ENCODE results near the gene FUCA1. TPM values are rescaled to one million over a fixed set of nuclear protein-coding genes. Genes with fewer than 3 reads are reported as not detected.

Gene FUCA1
- total RNA-seq, 2 donors from 2014 or later, result 9.7 to 14.0 TPM

GRCh38 chr1:23799570-23800399 is 68.3 kb downstream of the FUCA1 start:
- peak; percentile 88 for DNase-seq
- TF ChIP-seq, protein P1, sequence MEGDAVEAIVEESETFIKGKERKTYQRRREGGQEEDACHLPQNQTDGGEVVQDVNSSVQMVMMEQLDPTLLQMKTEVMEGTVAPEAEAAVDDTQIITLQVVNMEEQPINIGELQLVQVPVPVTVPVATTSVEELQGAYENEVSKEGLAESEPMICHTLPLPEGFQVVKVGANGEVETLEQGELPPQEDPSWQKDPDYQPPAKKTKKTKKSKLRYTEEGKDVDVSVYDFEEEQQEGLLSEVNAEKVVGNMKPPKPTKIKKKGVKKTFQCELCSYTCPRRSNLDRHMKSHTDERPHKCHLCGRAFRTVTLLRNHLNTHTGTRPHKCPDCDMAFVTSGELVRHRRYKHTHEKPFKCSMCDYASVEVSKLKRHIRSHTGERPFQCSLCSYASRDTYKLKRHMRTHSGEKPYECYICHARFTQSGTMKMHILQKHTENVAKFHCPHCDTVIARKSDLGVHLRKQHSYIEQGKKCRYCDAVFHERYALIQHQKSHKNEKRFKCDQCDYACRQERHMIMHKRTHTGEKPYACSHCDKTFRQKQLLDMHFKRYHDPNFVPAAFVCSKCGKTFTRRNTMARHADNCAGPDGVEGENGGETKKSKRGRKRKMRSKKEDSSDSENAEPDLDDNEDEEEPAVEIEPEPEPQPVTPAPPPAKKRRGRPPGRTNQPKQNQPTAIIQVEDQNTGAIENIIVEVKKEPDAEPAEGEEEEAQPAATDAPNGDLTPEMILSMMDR (conservative IDR thresholded peaks at IDR 0.05), result no peak
- Mint-ChIP-seq H3K36me3 (ENCODE audit: low read depth) (peaks cover 36% of the 10 kb centered on the region), H3K9me3 (no peaks in the 10 kb centered on the region), H3K4me3 (peak overlapping the region; percentile 83), H3K27me3 (ENCODE audit: insufficient read depth) (peaks cover 3% of the 10 kb centered on the region), H3K4me1 (peaks cover 10% of the 10 kb centered on the region), H3K27ac (peak overlapping the region; percentile 98)
- Histone ChIP-seq H3K27me3 (ENCODE audit: control insufficient read depth, insufficient read depth, low read length, poor library complexity, severe bottlenecking) (no peaks in the 10 kb centered on the region), H3K9me3 (ENCODE audit: control insufficient read depth, low read length) (no peaks in the 10 kb centered on the region), H3K4me1 (ENCODE audit: control insufficient read depth, insufficient read depth, low read length) (peaks cover 7% of the 10 kb centered on the region), H3K27ac (ENCODE audit: low read depth, low read length) (peak overlapping the region; percentile 19), H3K4me3 (ENCODE audit: low read length) (peak overlapping the region; percentile 81), H3K9ac (ENCODE audit: extremely low read depth, low read length, poor library complexity, severe bottlenecking) (peak overlapping the region; percentile 43), H3K36me3 (ENCODE audit: control insufficient read depth, insufficient read depth, low read length) (peaks cover 18% of the 10 kb centered on the region)
- 4 to 7% methylated on average over 19 to 48 of the region's 48 CpGs for WGBS, 2 experiments (ENCODE audit: insufficient coverage in 1 of 2, insufficient read length in 1 of 2)

- peak overlapping the region; percentile 43 for H3K9ac ChIP-seq (ENCODE audit: extremely low read depth, low read length, poor library complexity, severe bottlenecking)
- no peak overlapping the region for H3K27ac Mint-ChIP-seq
These were observed 68.9 kb downstream of the FUCA1 start for GRCh38 chr1:23799255-23799569.

DNA sequence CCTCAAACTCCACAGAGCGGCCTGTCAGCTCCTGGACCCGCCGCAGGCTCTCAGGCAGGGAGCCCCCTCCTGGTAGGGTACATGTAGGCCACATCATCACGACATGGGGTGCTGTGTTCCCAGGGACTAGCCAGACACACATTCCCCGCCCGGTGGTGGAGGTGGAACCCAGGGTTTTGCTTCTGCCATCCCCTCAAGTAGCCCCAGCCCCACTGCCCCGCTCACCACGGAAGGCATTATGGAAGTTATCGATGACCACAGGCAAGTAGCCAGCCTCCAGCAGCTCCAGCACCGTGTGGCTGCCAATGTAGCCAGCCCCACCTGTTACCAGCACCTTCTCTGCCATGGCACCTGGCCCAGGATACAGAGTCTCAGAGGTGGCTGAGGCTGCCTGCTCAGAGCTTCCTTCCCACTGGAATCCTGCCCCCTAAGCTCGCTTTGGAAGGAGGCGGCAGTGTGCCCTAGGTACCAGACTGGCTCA is 69.4 kb downstream of the FUCA1 start:
- Histone ChIP-seq H3K27me3 (ENCODE audit: control insufficient read depth, insufficient read depth, low read length, poor library complexity, severe bottlenecking) (no peaks in the 10 kb centered on the region), H3K4me1 (ENCODE audit: control insufficient read depth, insufficient read depth, low read length) (peaks cover 7% of the 10 kb centered on the region), H3K36me3 (ENCODE audit: control insufficient read depth, insufficient read depth, low read length) (peaks cover 24% of the 10 kb centered on the region), H3K4me3 (ENCODE audit: low read length) (peak overlapping the region; percentile 81), H3K27ac (ENCODE audit: low read depth, low read length) (no peak overlapping the region), H3K9me3 (ENCODE audit: control insufficient read depth, low read length) (no peaks in the 10 kb centered on the region), H3K9ac (ENCODE audit: extremely low read depth, low read length, poor library complexity, severe bottlenecking) (no peak overlapping the region)
- Mint-ChIP-seq H3K27me3 (ENCODE audit: insufficient read depth) (peaks cover 3% of the 10 kb centered on the region), H3K4me3 (no peak overlapping the region), H3K27ac (no peak overlapping the region), H3K4me1 (peaks cover 10% of the 10 kb centered on the region), H3K9me3 (no peaks in the 10 kb centered on the region), H3K36me3 (ENCODE audit: low read depth) (peaks cover 34% of the 10 kb centered on the region)
- TF ChIP-seq, protein P1 (conservative IDR thresholded peaks at IDR 0.05), result peak; percentile 59
- WGBS, 2 experiments (ENCODE audit: insufficient coverage in 1 of 2, insufficient read length in 1 of 2), result 92 to 100% methylated on average over 2 to 12 of the region's 12 CpGs
- DNase-seq, result peak; percentile 70

More at GRCh38 chr1:23799255-23799569, 68.9 kb downstream of the FUCA1 start:
- Mint-ChIP-seq H3K9me3 (no peaks in the 10 kb centered on the region), H3K36me3 (ENCODE audit: low read depth) (peaks cover 39% of the 10 kb centered on the region), H3K4me1 (peaks cover 10% of the 10 kb centered on the region), H3K27me3 (ENCODE audit: insufficient read depth) (peaks cover 3% of the 10 kb centered on the region), H3K4me3 (peak overlapping the region; percentile 83)
- Histone ChIP-seq H3K36me3 (ENCODE audit: control insufficient read depth, insufficient read depth, low read length) (peaks cover 22% of the 10 kb centered on the region), H3K27ac (ENCODE audit: low read depth, low read length) (no peak overlapping the region), H3K4me3 (ENCODE audit: low read length) (peak overlapping the region; percentile 81), H3K27me3 (ENCODE audit: control insufficient read depth, insufficient read depth, low read length, poor library complexity, severe bottlenecking) (no peaks in the 10 kb centered on the region), H3K4me1 (ENCODE audit: control insufficient read depth, insufficient read depth, low read length) (peaks cover 7% of the 10 kb centered on the region), H3K9me3 (ENCODE audit: control insufficient read depth, low read length) (no peaks in the 10 kb centered on the region)
- TF ChIP-seq, protein P1 (conservative IDR thresholded peaks at IDR 0.05), result no peak
- WGBS, 2 experiments (ENCODE audit: insufficient coverage in 1 of 2, insufficient read length in 1 of 2), result 74 to 82% methylated on average over 7 of the region's 7 CpGs
- DNase-seq, result no peak

All from endodermal cell (in vitro differentiated cells).